ENCODE results near the gene BMP6. TPM values are rescaled to one million over a fixed set of nuclear protein-coding genes. Genes with fewer than 3 reads are reported as not detected.

Gene BMP6
- 0.05 to 0.48 TPM (median 0.09 TPM) in 3 replicates for polyA plus RNA-seq
- polyA plus RNA-seq (2011; ENCODE audit: low read depth): 0.50 TPM
- 0.04 and 0.15 TPM in 2 replicates for polyA plus RNA-seq (2011; cell fraction: cytosol; rRNA removed)
- 0.08 and 0.17 TPM in 2 replicates for polyA plus RNA-seq (2011; cell fraction: nucleus; rRNA removed)
- 0.36 and 0.90 TPM in 2 replicates for polyA plus RNA-seq (2012; ENCODE audit: low replicate concordance)
- 0.22 TPM in 1 of 3 replicates, not detected in the others for polyA minus RNA-seq
- polyA minus RNA-seq (2011; cell fraction: cytosol; rRNA and poly(A)+ RNA removed): not detected
- 0.21 TPM in 1 of 2 replicates, not detected in the other for polyA minus RNA-seq (2011; cell fraction: nucleus; rRNA and poly(A)+ RNA removed)

- H3K4me1 ChIP-seq (ENCODE audit: control insufficient read depth, extremely low read depth, insufficient read depth, low read length): peaks cover 25% of the 10 kb centered on the region
- H2AFZ ChIP-seq (ENCODE audit: control insufficient read depth, low read length): peak within 1 kb of the TSS; percentile 74
- no peak within 1 kb of the TSS for H3K27ac ChIP-seq (ENCODE audit: control insufficient read depth, insufficient read depth, low read length)
- no peaks in the 10 kb centered on the region for H3K9me1 ChIP-seq (ENCODE audit: control insufficient read depth, extremely low read depth, insufficient read depth, low read length)
- no peaks in the 10 kb centered on the region for H3K36me3 ChIP-seq (ENCODE audit: control insufficient read depth in 2 of 2, extremely low read depth in 1 of 2, insufficient read depth in 2 of 2, low read length in 2 of 2)
- FAIRE-seq: no peak
- H4K20me1 ChIP-seq (ENCODE audit: control insufficient read depth, extremely low read depth, insufficient read depth, low read length): no peaks in the 10 kb centered on the region
- no peaks in the 10 kb centered on the region for H3K9me3 ChIP-seq (ENCODE audit: control insufficient read depth, low read depth, low read length)
- no peak for TF ChIP-seq EZH2 (IDR thresholded peaks at IDR 0.05; ENCODE audit: low read length)
- TF ChIP-seq, protein P1, sequence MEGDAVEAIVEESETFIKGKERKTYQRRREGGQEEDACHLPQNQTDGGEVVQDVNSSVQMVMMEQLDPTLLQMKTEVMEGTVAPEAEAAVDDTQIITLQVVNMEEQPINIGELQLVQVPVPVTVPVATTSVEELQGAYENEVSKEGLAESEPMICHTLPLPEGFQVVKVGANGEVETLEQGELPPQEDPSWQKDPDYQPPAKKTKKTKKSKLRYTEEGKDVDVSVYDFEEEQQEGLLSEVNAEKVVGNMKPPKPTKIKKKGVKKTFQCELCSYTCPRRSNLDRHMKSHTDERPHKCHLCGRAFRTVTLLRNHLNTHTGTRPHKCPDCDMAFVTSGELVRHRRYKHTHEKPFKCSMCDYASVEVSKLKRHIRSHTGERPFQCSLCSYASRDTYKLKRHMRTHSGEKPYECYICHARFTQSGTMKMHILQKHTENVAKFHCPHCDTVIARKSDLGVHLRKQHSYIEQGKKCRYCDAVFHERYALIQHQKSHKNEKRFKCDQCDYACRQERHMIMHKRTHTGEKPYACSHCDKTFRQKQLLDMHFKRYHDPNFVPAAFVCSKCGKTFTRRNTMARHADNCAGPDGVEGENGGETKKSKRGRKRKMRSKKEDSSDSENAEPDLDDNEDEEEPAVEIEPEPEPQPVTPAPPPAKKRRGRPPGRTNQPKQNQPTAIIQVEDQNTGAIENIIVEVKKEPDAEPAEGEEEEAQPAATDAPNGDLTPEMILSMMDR (optimal IDR thresholded peaks at IDR 0.05 in 1 of 3, IDR thresholded peaks at IDR 0.05 in 1 of 3, conservative IDR thresholded peaks at IDR 0.05 in 1 of 3; ENCODE audit: extremely low read depth in 1 of 3, insufficient read depth in 2 of 3, low read length in 3 of 3): no peak
- H3K4me3 ChIP-seq (ENCODE audit: control insufficient read depth in 2 of 3, extremely low read depth in 1 of 3, insufficient read depth in 2 of 3, low read depth in 1 of 3, low read length in 3 of 3): peak within 1 kb of the TSS; percentile 38 to 69 (median 65)
- H3K9ac ChIP-seq (ENCODE audit: control insufficient read depth, extremely low read depth, insufficient read depth, low read length): no peak within 1 kb of the TSS
- H3K27me3 ChIP-seq (ENCODE audit: control insufficient read depth, extremely low read depth, insufficient read depth, low read length): peaks cover 66% of the 10 kb centered on the region
- peak within 1 kb of the TSS; percentile 77 for H3K4me2 ChIP-seq (ENCODE audit: control insufficient read depth, extremely low read depth, insufficient read depth, low read depth, low read length)
- dilution Hi-C loops (cut with MboI; ENCODE audit: extremely low pct_ligation_motif_present, low sequenced_read_pairs): no loop called here
- no peaks in the 10 kb centered on the region for H3K79me2 ChIP-seq (ENCODE audit: control insufficient read depth, insufficient read depth, low read length)
- peak; percentile 13 for DNase-seq (ENCODE audit: low read depth, low spot score)
Observed at GRCh38 chr6:7725849-7726415, at the start of gene BMP6. BMP6 (plus strand) TSS chr6:7726099; CDS start chr6:7726956, 857 bp downstream.

DNA sequence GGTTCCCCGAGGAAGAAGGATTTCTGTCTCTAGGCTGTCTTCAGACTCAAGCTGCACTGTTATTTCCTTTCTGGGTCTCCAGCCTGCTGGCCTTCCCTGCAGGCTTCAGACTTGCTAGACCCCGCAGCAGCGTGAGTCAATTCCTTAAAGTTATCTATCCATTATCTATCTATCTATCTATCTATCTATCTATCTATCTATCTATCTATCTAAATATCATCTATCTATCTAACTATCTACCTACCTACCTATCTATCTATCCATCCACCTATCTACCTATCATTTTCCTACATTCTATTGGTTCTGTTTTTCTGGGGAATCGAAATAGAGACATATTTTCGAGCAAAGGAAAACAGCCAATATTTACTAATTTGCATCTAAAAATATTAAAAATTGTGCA, 48.7 kb upstream of the BMP6 start:
- no peak overlapping the region for H3K4me2 ChIP-seq (ENCODE audit: control insufficient read depth, extremely low read depth, insufficient read depth, low read depth, low read length)
- no peak overlapping the region for H3K27ac ChIP-seq (ENCODE audit: control insufficient read depth, insufficient read depth, low read length)
- FAIRE-seq (no peak), DNase-seq (ENCODE audit: low read depth, low spot score) (no peak)
- no peak overlapping the region for H3K4me3 ChIP-seq (ENCODE audit: control insufficient read depth in 2 of 3, extremely low read depth in 1 of 3, insufficient read depth in 2 of 3, low read depth in 1 of 3, low read length in 3 of 3)
- H3K9me3 ChIP-seq (ENCODE audit: control insufficient read depth, low read depth, low read length): no peaks in the 10 kb centered on the region
- no peaks in the 10 kb centered on the region for H4K20me1 ChIP-seq (ENCODE audit: control insufficient read depth, extremely low read depth, insufficient read depth, low read length)
- no peaks in the 10 kb centered on the region for H3K27me3 ChIP-seq (ENCODE audit: control insufficient read depth, extremely low read depth, insufficient read depth, low read length)
- dilution Hi-C loops (cut with MboI; ENCODE audit: extremely low pct_ligation_motif_present, low sequenced_read_pairs): no loop called here
- H3K36me3 ChIP-seq (ENCODE audit: control insufficient read depth in 2 of 2, extremely low read depth in 1 of 2, insufficient read depth in 2 of 2, low read length in 2 of 2): no peaks in the 10 kb centered on the region
- TF ChIP-seq, protein P1 (optimal IDR thresholded peaks at IDR 0.05 in 1 of 3, IDR thresholded peaks at IDR 0.05 in 1 of 3, conservative IDR thresholded peaks at IDR 0.05 in 1 of 3; ENCODE audit: extremely low read depth in 1 of 3, insufficient read depth in 2 of 3, low read length in 3 of 3): no peak
- no peak for TF ChIP-seq EZH2 (IDR thresholded peaks at IDR 0.05; ENCODE audit: low read length)
- no peak overlapping the region for H2AFZ ChIP-seq (ENCODE audit: control insufficient read depth, low read length)
- peaks cover 16% of the 10 kb centered on the region for H3K4me1 ChIP-seq (ENCODE audit: control insufficient read depth, extremely low read depth, insufficient read depth, low read length)
- no peaks in the 10 kb centered on the region for H3K9me1 ChIP-seq (ENCODE audit: control insufficient read depth, extremely low read depth, insufficient read depth, low read length)
- no peaks in the 10 kb centered on the region for H3K79me2 ChIP-seq (ENCODE audit: control insufficient read depth, insufficient read depth, low read length)
- H3K9ac ChIP-seq (ENCODE audit: control insufficient read depth, extremely low read depth, insufficient read depth, low read length): no peak overlapping the region

Data from keratinocyte (primary cell).